Vagina (tissue), 2 donors: Measurements from ENCODE around the gene FRMPD2. TPM values are rescaled to one million over a fixed set of nuclear protein-coding genes. Genes with fewer than 3 reads are reported as not detected.
A peak's percentile ranks its signal among the peaks of the same experiment; 100 is the strongest.
"Not testable (repeated sequence)": the region's sequence is repeated elsewhere in the genome, so short reads cannot be mapped to it uniquely, and the experiment has no call there.

Experiments
- DNase-seq, 2 donors: peaks; one replicate each; pipeline ENCODE4 v3.0.0-alpha.2; 2017; ENCODE audit errors: extremely low spot score in 2 of 2
- H3K27ac ChIP-seq: fragments of 200-600 bp; sonication (generic); one replicate; pipeline ENCODE4 v1.5.1; 2019
- H3K27me3 ChIP-seq: fragments of 200-600 bp; sonication (generic); one replicate; pipeline ENCODE4 v1.5.1; 2019
- H3K36me3 ChIP-seq, 2 donors: fragments of 200-600 bp; sonication (generic); one replicate each; pipeline ENCODE4 v1.5.1; 2017 to 2019
- H3K4me1 ChIP-seq: fragments of 200-600 bp; sonication (generic); one replicate; pipeline ENCODE4 v1.5.1; 2019
- H3K4me3 ChIP-seq, 2 donors: fragments of 200-600 bp; sonication (generic); 1 replicate in 1 of 2; 2 replicates in 1 of 2; pipeline ENCODE4 v1.5.1; 2016 to 2019
- H3K9me3 ChIP-seq: fragments of 200-600 bp; sonication (generic); one replicate; pipeline ENCODE4 v1.5.1; 2019
- CTCF ChIP-seq, 3 experiments: fragments of 450-650 bp in 2 of 3; fragments of 200-600 bp in 1 of 3; sonication (generic) in 1 of 3; IDR thresholded peaks; one replicate each; pipeline ENCODE4 v1.5.1; 2017 to 2019; ENCODE audit warnings: antibody characterized with exemption in 3 of 3, mild to moderate bottlenecking in 2 of 3, moderate library complexity in 2 of 3
- POLR2A ChIP-seq, 2 donors: fragments of 450-650 bp; IDR thresholded peaks; one replicate each; pipeline ENCODE4 v1.6.1; 2017; ENCODE audit warnings: antibody characterized with exemption in 2 of 2, mild to moderate bottlenecking in 2 of 2, moderate library complexity in 2 of 2
- POLR2AphosphoS5 ChIP-seq, 2 donors: sonication (generic); formaldehyde crosslinking; IDR thresholded peaks; one replicate each; pipeline ENCODE4 v1.9.0; 2017; ENCODE audit warnings: antibody characterized with exemption in 2 of 2, mild to moderate bottlenecking in 2 of 2, low read depth in 1 of 2; ENCODE audit not compliant: insufficient read depth in 1 of 2
- intact Hi-C: fragments of 100-400 bp; cut with DNase I; formaldehyde crosslinking; loops from one replicate; pipeline ENCODE4 v1.15.1; 2023
- total RNA-seq: library from RNA; depleted of rRNA; stranded (reverse); fragments of >200 nt; gene quantifications from one replicate; pipeline ENCODE4 v1.2.3, GENCODE V29; 2016

FRMPD2 gene
- total RNA-seq, 1 donor from 2014 or later: not detected

DNA sequence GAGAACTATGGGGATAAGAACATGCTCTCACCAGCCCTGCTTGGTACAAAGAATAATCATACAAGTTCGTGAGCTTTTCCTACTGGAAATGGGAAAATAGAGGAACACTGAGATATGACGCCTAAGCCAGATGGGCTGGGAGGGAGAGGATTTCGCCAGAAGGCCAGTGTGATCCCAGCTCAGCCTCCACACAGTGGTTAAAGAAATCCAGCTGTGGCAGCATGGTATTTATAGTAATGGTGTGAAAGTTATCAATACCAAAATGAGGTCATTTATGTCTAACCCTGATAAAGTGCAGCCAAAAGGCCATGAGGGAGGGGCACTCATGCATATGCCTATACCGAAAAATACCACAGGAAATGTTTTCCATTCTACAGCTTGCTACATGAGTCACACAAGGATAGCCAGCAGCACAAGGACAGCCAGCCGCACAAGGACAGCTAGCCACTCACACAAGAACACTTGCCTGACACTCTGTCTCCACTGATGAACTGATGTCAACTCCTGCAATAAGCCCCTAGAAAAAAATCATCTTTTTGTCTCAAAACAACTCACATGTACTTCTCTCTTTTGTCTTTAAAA lies 49.4 kb downstream of the FRMPD2 start:
- no peak overlapping the region for H3K4me3 ChIP-seq
- H3K27me3 ChIP-seq: no peaks in the 10 kb centered on the region
- no peaks in the 10 kb centered on the region for H3K4me1 ChIP-seq
- TF ChIP-seq CTCF (IDR thresholded peaks at IDR 0.05) (no peak), POLR2A (IDR thresholded peaks at IDR 0.05) (no peak), POLR2AphosphoS5 (IDR thresholded peaks at IDR 0.05; ENCODE audit: insufficient read depth in 1 of 2, low read depth in 1 of 2) (no peak)
- H3K27ac ChIP-seq: no peak overlapping the region
- intact Hi-C loops: no loop called here
- no peak for DNase-seq
- H3K9me3 ChIP-seq: no peaks in the 10 kb centered on the region
- H3K36me3 ChIP-seq: no peaks in the 10 kb centered on the region

- H3K36me3 ChIP-seq: no peaks in the 10 kb centered on the region
- peak in 1 of 2 donors; percentile 71 for DNase-seq
- intact Hi-C loops: no loop called here
These were observed 50.2 kb downstream of the FRMPD2 start for GRCh38 chr10:48224296-48224695.

GRCh38 chr10:48221814-48222213 lies 52.7 kb downstream of the FRMPD2 start:
- Histone ChIP-seq H3K9me3 (no peaks in the 10 kb centered on the region), H3K27me3 (no peaks in the 10 kb centered on the region), H3K4me1 (no peaks in the 10 kb centered on the region), H3K27ac (no peak overlapping the region), H3K4me3 (no peak overlapping the region), H3K36me3 (no peaks in the 10 kb centered on the region)
- intact Hi-C loops: no loop called here
- TF ChIP-seq POLR2AphosphoS5 (IDR thresholded peaks at IDR 0.05; ENCODE audit: insufficient read depth in 1 of 2, low read depth in 1 of 2): no peak
- TF ChIP-seq POLR2A (IDR thresholded peaks at IDR 0.05): no peak
- TF ChIP-seq CTCF (IDR thresholded peaks at IDR 0.05): no peak
- DNase-seq: no peak

More at GRCh38 chr10:48224296-48224695, 50.2 kb downstream of the FRMPD2 start:
- no peaks in the 10 kb centered on the region for H3K4me1 ChIP-seq
- TF ChIP-seq POLR2AphosphoS5 (IDR thresholded peaks at IDR 0.05; ENCODE audit: insufficient read depth in 1 of 2, low read depth in 1 of 2) (no peak), POLR2A (IDR thresholded peaks at IDR 0.05) (no peak), CTCF (IDR thresholded peaks at IDR 0.05) (no peak)
- H3K27ac ChIP-seq: no peak overlapping the region
- no peaks in the 10 kb centered on the region for H3K9me3 ChIP-seq
- no peak overlapping the region for H3K4me3 ChIP-seq
- no peaks in the 10 kb centered on the region for H3K27me3 ChIP-seq

DNA sequence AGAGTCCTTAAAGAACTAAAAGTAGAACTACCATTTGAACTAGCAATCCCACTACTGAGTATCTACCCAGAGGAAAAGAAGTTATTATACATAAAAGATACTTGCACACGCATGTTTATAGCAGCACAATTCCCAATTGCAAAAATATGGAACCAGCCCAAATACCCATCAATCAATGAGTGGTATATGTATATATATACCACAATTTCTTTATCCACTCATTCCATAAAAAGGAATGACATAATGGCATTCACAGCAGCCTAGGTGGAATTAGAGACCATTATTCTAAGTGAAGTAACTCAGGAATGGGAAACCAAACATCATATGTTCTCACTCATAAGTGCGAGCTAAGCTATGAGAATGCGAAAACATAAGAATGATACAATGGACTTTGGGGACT lies 53.5 kb downstream of the FRMPD2 start:
- H3K27ac ChIP-seq, H3K4me3 ChIP-seq, DNase-seq, H3K27me3 ChIP-seq, H3K4me1 ChIP-seq, H3K36me3 ChIP-seq, H3K9me3 ChIP-seq, intact Hi-C loops: not testable (repeated sequence)

DNA sequence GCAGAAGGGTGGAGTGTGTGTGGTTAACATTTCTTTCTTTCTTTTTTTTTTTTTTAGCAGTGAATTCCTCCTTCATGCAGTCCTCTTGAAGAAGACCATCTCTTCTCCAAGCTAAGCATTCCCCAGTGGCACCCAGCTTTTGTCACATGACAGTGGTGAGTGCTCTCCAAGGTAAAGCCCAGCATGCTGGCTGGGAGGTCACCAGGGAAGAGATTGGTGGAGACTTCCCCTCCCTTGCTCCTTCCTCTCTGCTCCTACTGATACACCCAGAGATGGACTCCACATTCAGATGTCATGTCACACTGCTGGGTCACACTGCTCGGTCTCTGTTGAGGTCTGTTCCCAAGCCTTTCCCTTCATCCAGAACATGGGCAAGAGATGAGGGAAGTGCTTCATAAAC lies 55.3 kb downstream of the FRMPD2 start:
- H3K27ac ChIP-seq: no peak overlapping the region
- no peak for DNase-seq
- no peaks in the 10 kb centered on the region for H3K4me1 ChIP-seq
- no peaks in the 10 kb centered on the region for H3K36me3 ChIP-seq
- TF ChIP-seq POLR2A (IDR thresholded peaks at IDR 0.05) (no peak), CTCF (IDR thresholded peaks at IDR 0.05) (no peak), POLR2AphosphoS5 (IDR thresholded peaks at IDR 0.05; ENCODE audit: insufficient read depth in 1 of 2, low read depth in 1 of 2) (no peak)
- no peaks in the 10 kb centered on the region for H3K9me3 ChIP-seq
- intact Hi-C loops: no loop called here
- H3K27me3 ChIP-seq: no peaks in the 10 kb centered on the region
- no peak overlapping the region for H3K4me3 ChIP-seq
